Natural killer cell (primary cell): ENCODE results near the gene ARMC8. TPM values are rescaled to one million over a fixed set of nuclear protein-coding genes. Genes with fewer than 3 reads are reported as not detected.

ENCODE experiments used
- ATAC-seq, 3 donors: fragments of 150-1000 bp in 2 of 3; fragments of 200-7000 bp in 1 of 3; cut with Tn5 transposase; 1 replicate in 1 of 3; 2 replicates in 2 of 3; pipeline ENCODE4 v1.10.0; 2021; ENCODE audit warnings: mild to moderate bottlenecking in 2 of 3, moderate library complexity in 2 of 3
- DNase-seq, 2 donors: peaks; one replicate each; pipeline versions ENCODE4 v3.0.0 to v3.0.0-alpha.2; 2013 to 2021; ENCODE audit warnings: mixed read lengths in 1 of 2
- H3K27ac ChIP-seq: one replicate; pipeline ENCODE4 v1.5.1; 2013; ENCODE audit warnings: mild to moderate bottlenecking, low read length
- H3K27me3 ChIP-seq: one replicate; pipeline ENCODE4 v1.6.1; 2013; ENCODE audit warnings: low read length; ENCODE audit not compliant: control insufficient read depth, insufficient read depth
- H3K36me3 ChIP-seq: one replicate; pipeline ENCODE4 v1.6.1; 2013; ENCODE audit warnings: low read length; ENCODE audit not compliant: control insufficient read depth, insufficient read depth
- H3K4me1 ChIP-seq: one replicate; pipeline ENCODE4 v1.6.1; 2013; ENCODE audit warnings: low read length; ENCODE audit not compliant: control insufficient read depth, insufficient read depth
- H3K4me3 ChIP-seq: one replicate; pipeline ENCODE4 v1.5.1; 2013; ENCODE audit warnings: low read length
- H3K9me3 ChIP-seq: one replicate; pipeline ENCODE4 v1.6.1; 2013; ENCODE audit warnings: low read length; ENCODE audit not compliant: control insufficient read depth, insufficient read depth
- H3K27ac Mint-ChIP-seq, 2 donors: one replicate each; pipeline ENCODE4 v1.8.0; 2022; ENCODE audit warnings: mild to moderate bottlenecking in 2 of 2, mixed read lengths in 2 of 2, moderate library complexity in 1 of 2
- H3K27me3 Mint-ChIP-seq, 2 donors: one replicate each; pipeline ENCODE4 v1.8.0; 2022; ENCODE audit warnings: low read depth in 2 of 2, mixed read lengths in 2 of 2
- H3K36me3 Mint-ChIP-seq: one replicate; pipeline ENCODE4 v1.8.0; 2022; ENCODE audit warnings: mixed read lengths
- H3K4me1 Mint-ChIP-seq, 2 donors: one replicate each; pipeline ENCODE4 v1.8.0; 2022; ENCODE audit warnings: mixed read lengths in 2 of 2
- H3K4me3 Mint-ChIP-seq: one replicate; pipeline ENCODE4 v1.8.0; 2022; ENCODE audit warnings: mild to moderate bottlenecking, moderate library complexity, mixed read lengths
- H3K9me3 Mint-ChIP-seq, 2 donors: one replicate each; pipeline ENCODE4 v1.8.0; 2022; ENCODE audit warnings: mixed read lengths in 2 of 2
- WGBS: methylation state at CpG from one replicate; pipeline ENCODE4 v1.1.7; 2013; ENCODE audit warnings: missing lambda C conversion rate; ENCODE audit not compliant: insufficient coverage; 5-methylcytosine and 5-hydroxymethylcytosine counted together
- intact Hi-C: fragments of 100-400 bp; cut with micrococcal nuclease; formaldehyde crosslinking; loops from one replicate; pipeline ENCODE4 v1.14.2; 2022
- total RNA-seq, 4 donors: library from RNA; stranded (reverse); fragments of 120-200 nt in 1 of 4; gene quantifications; one replicate each; pipeline versions ENCODE4 v1.2.3 to v1.2.4, GENCODE V29; 2013 to 2022
- TF ChIP-seq, protein P1 (sequence below): fragments of 200-600 bp; IDR thresholded peaks from one replicate; pipeline ENCODE4 v1.8.0; 2022; ENCODE audit warnings: antibody characterized with exemption

ARMC8 gene
- total RNA-seq, 3 donors from 2014 or later (not counting 1 experiment from before 2014, with no cell fraction given), result 75.4 to 93.5 (median 86.4) TPM

DNA sequence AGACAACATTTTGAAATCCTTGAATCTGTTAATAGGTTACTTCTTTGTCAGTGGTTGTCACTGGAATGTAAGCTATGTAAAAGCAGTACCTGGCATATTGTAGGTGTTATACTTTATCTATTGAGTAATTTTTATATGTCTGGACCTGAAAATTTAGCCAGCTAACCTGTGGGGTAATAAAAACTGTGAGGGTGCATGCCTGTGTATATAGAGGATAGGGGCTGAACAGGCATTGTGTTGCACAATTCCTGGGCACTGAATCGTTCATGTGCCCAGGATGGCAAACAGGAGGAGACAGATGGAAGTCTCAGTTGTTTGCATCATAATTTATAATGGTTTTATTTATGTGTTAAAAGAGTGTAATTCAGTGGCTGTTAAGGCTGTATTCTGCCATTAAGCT lies 67.1 kb downstream of the ARMC8 start:
- H3K4me1 ChIP-seq, result no peaks in the 10 kb centered on the region
- WGBS, result 90% methylated on average over 1 of the region's 1 CpG
- H3K27me3 Mint-ChIP-seq, result no peaks in the 10 kb centered on the region
- DNase-seq (no peak), ATAC-seq (no peak)
- TF ChIP-seq, protein P1, sequence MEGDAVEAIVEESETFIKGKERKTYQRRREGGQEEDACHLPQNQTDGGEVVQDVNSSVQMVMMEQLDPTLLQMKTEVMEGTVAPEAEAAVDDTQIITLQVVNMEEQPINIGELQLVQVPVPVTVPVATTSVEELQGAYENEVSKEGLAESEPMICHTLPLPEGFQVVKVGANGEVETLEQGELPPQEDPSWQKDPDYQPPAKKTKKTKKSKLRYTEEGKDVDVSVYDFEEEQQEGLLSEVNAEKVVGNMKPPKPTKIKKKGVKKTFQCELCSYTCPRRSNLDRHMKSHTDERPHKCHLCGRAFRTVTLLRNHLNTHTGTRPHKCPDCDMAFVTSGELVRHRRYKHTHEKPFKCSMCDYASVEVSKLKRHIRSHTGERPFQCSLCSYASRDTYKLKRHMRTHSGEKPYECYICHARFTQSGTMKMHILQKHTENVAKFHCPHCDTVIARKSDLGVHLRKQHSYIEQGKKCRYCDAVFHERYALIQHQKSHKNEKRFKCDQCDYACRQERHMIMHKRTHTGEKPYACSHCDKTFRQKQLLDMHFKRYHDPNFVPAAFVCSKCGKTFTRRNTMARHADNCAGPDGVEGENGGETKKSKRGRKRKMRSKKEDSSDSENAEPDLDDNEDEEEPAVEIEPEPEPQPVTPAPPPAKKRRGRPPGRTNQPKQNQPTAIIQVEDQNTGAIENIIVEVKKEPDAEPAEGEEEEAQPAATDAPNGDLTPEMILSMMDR, result no peak
- H3K4me3 Mint-ChIP-seq, result no peak overlapping the region
- H3K27ac ChIP-seq, result no peak overlapping the region
- H3K27ac Mint-ChIP-seq, result no peak overlapping the region
- H3K36me3 ChIP-seq, result no peaks in the 10 kb centered on the region
- H3K9me3 ChIP-seq, result no peaks in the 10 kb centered on the region
- no peaks in the 10 kb centered on the region for H3K9me3 Mint-ChIP-seq
- peaks cover 0 to 4% of the 10 kb centered on the region in 2 donors for H3K4me1 Mint-ChIP-seq
- no peaks in the 10 kb centered on the region for H3K36me3 Mint-ChIP-seq
- H3K4me3 ChIP-seq, result no peak overlapping the region
- H3K27me3 ChIP-seq, result no peaks in the 10 kb centered on the region
- intact Hi-C loops, result no loop called here

DNA sequence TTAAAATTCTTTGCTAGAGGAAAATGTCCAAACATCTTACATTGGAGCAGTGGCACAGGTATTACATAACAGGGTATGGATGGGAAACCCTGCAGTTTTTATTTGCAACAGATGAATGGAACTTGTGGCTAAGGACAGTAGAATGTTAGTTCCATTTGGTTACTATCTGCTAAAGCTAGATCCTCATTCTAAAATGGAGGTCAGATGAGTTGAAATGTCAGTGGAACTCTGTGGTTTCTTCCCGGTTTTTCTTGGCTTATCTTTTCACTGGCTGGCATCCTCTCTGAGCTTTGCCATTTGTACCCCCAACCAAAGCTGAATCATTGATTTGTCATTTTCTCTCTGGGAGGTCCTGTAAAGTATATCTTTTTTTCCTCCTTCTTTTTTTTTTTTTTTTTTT lies 68.9 kb downstream of the ARMC8 start:
- Histone ChIP-seq H3K27ac (no peak overlapping the region), H3K27me3 (no peaks in the 10 kb centered on the region), H3K36me3 (no peaks in the 10 kb centered on the region), H3K9me3 (no peaks in the 10 kb centered on the region), H3K4me3 (no peak overlapping the region), H3K4me1 (no peaks in the 10 kb centered on the region)
- intact Hi-C loops, result no loop called here
- peaks cover 0 to 4% of the 10 kb centered on the region in 2 donors for H3K4me1 Mint-ChIP-seq
- H3K4me3 Mint-ChIP-seq, result no peak overlapping the region
- no peaks in the 10 kb centered on the region for H3K36me3 Mint-ChIP-seq
- no peak overlapping the region for H3K27ac Mint-ChIP-seq
- no peaks in the 10 kb centered on the region for H3K27me3 Mint-ChIP-seq
- ATAC-seq, result no peak
- TF ChIP-seq, protein P1, result no peak
- no peak for DNase-seq
- 100% methylated on average over 1 of the region's 1 CpG for WGBS
- H3K9me3 Mint-ChIP-seq, result no peaks in the 10 kb centered on the region

DNA sequence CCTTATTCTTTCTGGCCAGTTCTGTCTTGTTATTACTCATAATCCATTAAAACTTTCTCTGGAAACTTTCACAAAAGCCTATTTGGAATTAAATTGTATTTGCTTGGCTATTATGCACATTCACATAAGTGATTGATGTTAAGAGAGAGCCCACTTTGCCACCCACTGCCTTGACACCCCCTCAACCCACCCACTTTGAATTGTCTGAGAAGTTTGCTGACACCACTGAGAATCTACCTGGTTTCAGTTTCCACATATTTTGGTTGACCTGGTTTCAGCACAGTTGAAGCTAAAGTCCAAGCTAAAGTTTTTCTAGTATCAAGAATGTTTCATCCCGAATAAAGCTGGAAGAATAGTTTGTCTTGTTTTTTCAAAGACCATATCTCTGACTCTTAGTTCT lies 70.9 kb downstream of the ARMC8 start:
- H3K9me3 Mint-ChIP-seq, result no peaks in the 10 kb centered on the region
- DNase-seq (no peak), ATAC-seq (no peak)
- Histone ChIP-seq H3K27me3 (no peaks in the 10 kb centered on the region), H3K27ac (no peak overlapping the region), H3K4me3 (no peak overlapping the region), H3K9me3 (no peaks in the 10 kb centered on the region), H3K4me1 (no peaks in the 10 kb centered on the region), H3K36me3 (no peaks in the 10 kb centered on the region)
- intact Hi-C loops, result no loop called here
- H3K27me3 Mint-ChIP-seq, result no peaks in the 10 kb centered on the region
- H3K4me3 Mint-ChIP-seq, result no peak overlapping the region
- 100% methylated on average over 1 of the region's 1 CpG for WGBS
- no peak overlapping the region for H3K27ac Mint-ChIP-seq
- TF ChIP-seq, protein P1, result no peak
- H3K4me1 Mint-ChIP-seq, result peaks cover 0 to 4% of the 10 kb centered on the region in 2 donors
- no peaks in the 10 kb centered on the region for H3K36me3 Mint-ChIP-seq

DNA sequence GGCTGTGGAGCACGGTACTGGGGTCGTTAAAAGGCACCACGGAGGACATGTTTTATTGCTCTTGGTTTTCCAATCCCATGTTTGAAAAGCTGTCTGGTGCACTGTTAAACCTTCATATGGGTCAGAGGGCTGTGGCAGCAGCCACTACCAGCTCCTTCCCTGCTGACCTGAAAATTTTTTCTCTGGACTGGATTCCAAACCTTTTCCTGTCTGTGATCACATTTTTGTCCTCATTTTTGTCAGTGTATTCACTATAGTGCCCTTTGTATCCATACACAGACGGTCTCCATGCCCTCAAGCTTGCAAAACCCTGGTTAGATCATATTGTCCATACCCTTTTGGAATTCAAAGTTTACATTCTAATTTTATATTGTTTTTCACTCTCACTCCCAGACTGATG lies 72.0 kb downstream of the ARMC8 start:
- intact Hi-C loops, result no loop called here
- no peak overlapping the region for H3K4me3 ChIP-seq
- Mint-ChIP-seq H3K4me1 (peaks cover 0 to 4% of the 10 kb centered on the region in 2 donors), H3K27me3 (no peaks in the 10 kb centered on the region), H3K27ac (no peak overlapping the region), H3K36me3 (no peaks in the 10 kb centered on the region), H3K9me3 (no peaks in the 10 kb centered on the region), H3K4me3 (no peak overlapping the region)
- H3K4me1 ChIP-seq, result no peaks in the 10 kb centered on the region
- no peaks in the 10 kb centered on the region for H3K27me3 ChIP-seq
- ATAC-seq (no peak), DNase-seq (no peak)
- WGBS, result 98% methylated on average over 4 of the region's 4 CpGs
- peaks cover 3% of the 10 kb centered on the region for H3K36me3 ChIP-seq
- H3K9me3 ChIP-seq, result no peaks in the 10 kb centered on the region
- H3K27ac ChIP-seq, result no peak overlapping the region
- TF ChIP-seq, protein P1, result no peak
